ENCODE measurements around the gene VWA5B2. TPM values are rescaled to one million over a fixed set of nuclear protein-coding genes. Genes with fewer than 3 reads are reported as not detected.

The VWA5B2 gene
- total and polyA plus RNA-seq, 2 experiments from 2014 or later = 0.66 TPM; not detected in 1

DNA sequence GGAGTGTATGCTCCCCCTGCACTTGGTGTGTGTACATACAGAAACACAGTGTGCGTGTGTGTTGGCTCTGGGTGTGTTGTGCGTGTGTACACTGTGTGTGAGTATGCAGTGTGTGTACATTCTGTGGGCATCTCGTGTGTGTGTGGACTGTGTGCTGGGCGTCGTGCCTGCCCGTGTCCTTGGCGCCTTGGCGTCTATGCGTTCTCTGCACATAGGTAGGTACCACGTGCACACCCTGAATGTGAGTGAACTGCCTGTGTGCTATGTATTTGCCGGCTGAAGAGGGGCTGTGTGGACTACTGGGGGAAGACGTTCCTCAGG, 46.0 kb downstream of the VWA5B2 start (continued):
- TF ChIP-seq, protein P1, sequence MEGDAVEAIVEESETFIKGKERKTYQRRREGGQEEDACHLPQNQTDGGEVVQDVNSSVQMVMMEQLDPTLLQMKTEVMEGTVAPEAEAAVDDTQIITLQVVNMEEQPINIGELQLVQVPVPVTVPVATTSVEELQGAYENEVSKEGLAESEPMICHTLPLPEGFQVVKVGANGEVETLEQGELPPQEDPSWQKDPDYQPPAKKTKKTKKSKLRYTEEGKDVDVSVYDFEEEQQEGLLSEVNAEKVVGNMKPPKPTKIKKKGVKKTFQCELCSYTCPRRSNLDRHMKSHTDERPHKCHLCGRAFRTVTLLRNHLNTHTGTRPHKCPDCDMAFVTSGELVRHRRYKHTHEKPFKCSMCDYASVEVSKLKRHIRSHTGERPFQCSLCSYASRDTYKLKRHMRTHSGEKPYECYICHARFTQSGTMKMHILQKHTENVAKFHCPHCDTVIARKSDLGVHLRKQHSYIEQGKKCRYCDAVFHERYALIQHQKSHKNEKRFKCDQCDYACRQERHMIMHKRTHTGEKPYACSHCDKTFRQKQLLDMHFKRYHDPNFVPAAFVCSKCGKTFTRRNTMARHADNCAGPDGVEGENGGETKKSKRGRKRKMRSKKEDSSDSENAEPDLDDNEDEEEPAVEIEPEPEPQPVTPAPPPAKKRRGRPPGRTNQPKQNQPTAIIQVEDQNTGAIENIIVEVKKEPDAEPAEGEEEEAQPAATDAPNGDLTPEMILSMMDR (conservative IDR thresholded peaks at IDR 0.05; ENCODE audit: low read depth in 2 of 2) = no peak
- TF ChIP-seq NANOG (IDR thresholded peaks at IDR 0.05; ENCODE audit: borderline replicate concordance) = no peak
- no peak for TF ChIP-seq ZNF331 (CRISPR knock-in tag; IDR thresholded peaks at IDR 0.05; ENCODE audit: low read depth)
- TF ChIP-seq, protein P2, sequence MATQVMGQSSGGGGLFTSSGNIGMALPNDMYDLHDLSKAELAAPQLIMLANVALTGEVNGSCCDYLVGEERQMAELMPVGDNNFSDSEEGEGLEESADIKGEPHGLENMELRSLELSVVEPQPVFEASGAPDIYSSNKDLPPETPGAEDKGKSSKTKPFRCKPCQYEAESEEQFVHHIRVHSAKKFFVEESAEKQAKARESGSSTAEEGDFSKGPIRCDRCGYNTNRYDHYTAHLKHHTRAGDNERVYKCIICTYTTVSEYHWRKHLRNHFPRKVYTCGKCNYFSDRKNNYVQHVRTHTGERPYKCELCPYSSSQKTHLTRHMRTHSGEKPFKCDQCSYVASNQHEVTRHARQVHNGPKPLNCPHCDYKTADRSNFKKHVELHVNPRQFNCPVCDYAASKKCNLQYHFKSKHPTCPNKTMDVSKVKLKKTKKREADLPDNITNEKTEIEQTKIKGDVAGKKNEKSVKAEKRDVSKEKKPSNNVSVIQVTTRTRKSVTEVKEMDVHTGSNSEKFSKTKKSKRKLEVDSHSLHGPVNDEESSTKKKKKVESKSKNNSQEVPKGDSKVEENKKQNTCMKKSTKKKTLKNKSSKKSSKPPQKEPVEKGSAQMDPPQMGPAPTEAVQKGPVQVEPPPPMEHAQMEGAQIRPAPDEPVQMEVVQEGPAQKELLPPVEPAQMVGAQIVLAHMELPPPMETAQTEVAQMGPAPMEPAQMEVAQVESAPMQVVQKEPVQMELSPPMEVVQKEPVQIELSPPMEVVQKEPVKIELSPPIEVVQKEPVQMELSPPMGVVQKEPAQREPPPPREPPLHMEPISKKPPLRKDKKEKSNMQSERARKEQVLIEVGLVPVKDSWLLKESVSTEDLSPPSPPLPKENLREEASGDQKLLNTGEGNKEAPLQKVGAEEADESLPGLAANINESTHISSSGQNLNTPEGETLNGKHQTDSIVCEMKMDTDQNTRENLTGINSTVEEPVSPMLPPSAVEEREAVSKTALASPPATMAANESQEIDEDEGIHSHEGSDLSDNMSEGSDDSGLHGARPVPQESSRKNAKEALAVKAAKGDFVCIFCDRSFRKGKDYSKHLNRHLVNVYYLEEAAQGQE (IDR thresholded peaks at IDR 0.05; ENCODE audit: unreplicated experiment) = no peak
- no peak for TF ChIP-seq STAT1 (IDR thresholded peaks at IDR 0.05; ENCODE audit: unreplicated experiment)
- no peak for TF ChIP-seq POLR2AphosphoS5 (IDR thresholded peaks at IDR 0.05; ENCODE audit: low read depth)

DNA sequence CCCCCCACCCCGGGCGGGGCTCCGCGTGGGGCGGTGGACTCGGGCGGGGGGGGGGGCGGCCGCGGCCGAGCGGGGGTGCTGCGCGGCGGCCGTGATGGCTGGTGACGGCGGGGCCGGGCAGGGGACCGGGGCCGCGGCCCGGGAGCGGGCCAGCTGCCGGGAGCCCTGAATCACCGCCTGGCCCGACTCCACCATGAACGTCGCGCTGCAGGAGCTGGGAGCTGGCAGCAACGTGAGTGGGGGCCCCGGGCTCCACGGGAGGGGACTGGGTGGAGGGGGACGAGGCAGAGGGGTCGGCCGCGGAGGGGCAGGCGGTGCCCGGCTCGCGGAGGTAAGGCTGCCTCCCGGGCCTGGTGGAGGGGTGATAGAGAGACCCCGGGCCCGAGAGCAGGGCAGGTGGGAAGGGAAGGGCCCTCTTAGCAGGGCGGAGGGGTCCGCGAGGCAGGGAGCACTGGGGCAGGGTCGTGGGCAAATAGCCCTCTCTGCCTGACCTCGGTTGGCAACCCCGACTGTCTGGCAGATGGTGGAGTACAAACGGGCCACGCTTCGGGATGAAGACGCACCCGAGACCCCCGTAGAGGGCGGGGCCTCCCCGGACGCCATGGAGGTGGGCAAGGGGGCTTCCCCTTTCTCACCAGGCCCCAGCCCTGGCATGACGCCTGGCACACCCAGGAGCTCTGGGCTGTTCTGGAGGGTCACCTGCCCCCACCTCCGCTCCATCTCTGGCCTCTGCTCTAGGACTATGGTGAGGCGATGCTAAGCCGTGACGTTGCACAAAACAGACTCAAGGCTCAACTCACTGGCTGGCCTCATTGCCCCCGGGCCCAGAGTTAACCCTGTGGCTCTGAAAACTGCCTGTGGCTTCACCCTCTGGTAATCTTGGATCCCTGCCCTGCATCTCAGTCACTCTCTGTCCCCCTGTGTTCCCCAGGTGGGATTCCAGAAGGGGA, 46.9 kb downstream of the VWA5B2 start, which contains the start of gene ECE2:
Gene ECE2, plus strand, starts transcription at position 62 of the 950 bp plus-strand sequence. Its CDS starts 132 bp downstream, at position 194.
- Mint-ChIP-seq H3K36me3 (ENCODE audit: low read depth) (no peaks in the 10 kb centered on the region), H3K4me1 (peaks cover 7% of the 10 kb centered on the region; the same call in 2 of the 3 replicates), H3K4me3 (peak within 1 kb of the TSS; percentile 74), H3K27ac (no peak within 1 kb of the TSS), H3K9me3 (no peaks in the 10 kb centered on the region; the same call in 2 of the 3 replicates), H3K27me3 (ENCODE audit: insufficient read depth, low read depth, poor library complexity) (peaks cover 29% of the 10 kb centered on the region)
- ATAC-seq = peak; percentile 78
- Histone ChIP-seq H3K4me2 (peak within 1 kb of the TSS; percentile 83), H3K4me3 (peak within 1 kb of the TSS; percentile 61), H3F3A (replicated peaks; ENCODE audit: low read depth) (no peaks in the 10 kb centered on the region), H2AFZ (peak within 1 kb of the TSS; percentile 98), H4K20me1 (replicated peaks; ENCODE audit: insufficient read depth) (no peaks in the 10 kb centered on the region), H3K4me1 (ENCODE audit: insufficient read depth) (no peaks in the 10 kb centered on the region), H3K9me2 (ENCODE audit: insufficient read depth) (no peaks in the 10 kb centered on the region; the same call in 1 of the 2 replicates), H3K79me2 (replicated peaks; ENCODE audit: insufficient read depth) (no peaks in the 10 kb centered on the region), H3K27me3 (ENCODE audit: insufficient read depth) (peaks cover 54% of the 10 kb centered on the region), H3K27ac (ENCODE audit: low read depth) (no peak within 1 kb of the TSS), H3K36me3 (ENCODE audit: insufficient read depth) (no peaks in the 10 kb centered on the region)
- DNase-seq (ENCODE audit: low spot score) = no peak
- TF ChIP-seq EZH2 (IDR thresholded peaks at IDR 0.05; ENCODE audit: low read depth, unreplicated experiment) = peak; percentile 65
- TF ChIP-seq ZNF114 (CRISPR knock-in tag; IDR thresholded peaks at IDR 0.05) = no peak
